Peyer's patch (tissue), 4 donors: Measurements from ENCODE around the gene LIPC.

Experiments used
- CTCF ChIP-seq, 6 experiments: fragments of 450-650 bp in 4 of 6; fragments of 200-600 bp in 2 of 6; sonication (generic) in 1 of 6; IDR thresholded peaks; one replicate each; pipeline ENCODE4 v1.5.1; 2017 to 2019; ENCODE audit warnings: antibody characterized with exemption in 6 of 6, mild to moderate bottlenecking in 3 of 6, moderate library complexity in 1 of 6
- POLR2A ChIP-seq, 2 donors: fragments of 450-650 bp; IDR thresholded peaks; one replicate each; pipeline ENCODE4 v1.5.1; 2017; ENCODE audit warnings: antibody characterized with exemption in 2 of 2, mild to moderate bottlenecking in 2 of 2, moderate library complexity in 2 of 2

- TF ChIP-seq POLR2A (IDR thresholded peaks at IDR 0.05) (no peak), CTCF (IDR thresholded peaks at IDR 0.05) (no peak)
These were observed 91.8 kb downstream of the LIPC start for GRCh38 chr15:58523634-58524033.
